Activated CD8-positive, alpha-beta memory T cell treated with anti-CD3 and anti-CD28 coated beads for 4 hours (primary cell): ENCODE results near the gene EDC4.
"Not testable (repeated sequence)": the region's sequence is repeated elsewhere in the genome, so short reads cannot be mapped to it uniquely, and the experiment has no call there.

ENCODE experiments used
- DNase-seq, 2 donors: peaks; one replicate each; pipeline ENCODE4 v3.0.0-alpha.2; 2020; ENCODE audit warnings: low read depth in 2 of 2

The EDC4 gene

DNA sequence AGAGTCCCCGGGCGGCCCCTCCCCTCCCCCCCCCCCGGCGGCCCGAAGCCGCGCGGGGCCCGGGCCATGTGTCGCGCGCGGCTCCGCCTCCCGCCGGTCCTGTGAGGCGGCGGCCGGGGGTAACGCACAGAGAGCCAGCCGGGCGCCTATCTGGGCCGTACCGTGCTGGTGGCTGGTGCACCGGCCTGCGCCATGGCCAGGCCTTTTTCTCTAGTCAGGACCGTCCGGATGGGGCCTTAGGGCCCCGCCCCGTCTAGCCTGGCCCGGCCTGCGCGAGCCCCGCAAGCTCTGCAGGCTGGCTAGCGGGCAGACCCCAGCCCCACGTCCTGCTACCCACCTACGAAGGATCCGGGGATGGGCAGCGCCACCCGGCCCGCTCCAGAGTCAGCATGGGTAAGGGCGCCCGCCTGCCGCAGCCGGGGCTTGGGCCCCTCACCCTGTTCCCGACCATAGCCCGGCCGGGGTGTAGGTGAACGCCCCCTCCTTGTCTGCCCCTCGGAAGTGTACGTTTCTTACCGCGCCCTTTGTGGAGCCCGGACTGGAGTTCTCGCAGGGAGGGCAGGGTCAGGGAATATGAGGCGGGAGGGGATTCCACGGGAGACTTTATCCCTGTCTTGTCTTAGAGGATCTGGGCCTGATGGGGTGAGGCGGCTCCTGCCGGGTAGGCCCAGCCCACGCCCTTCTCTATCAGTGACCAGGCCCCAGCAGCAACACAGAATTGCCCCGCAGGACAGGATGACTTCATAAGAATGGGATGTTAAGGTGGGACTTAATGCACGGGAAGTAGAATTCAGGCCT, 25.6 kb upstream of the EDC4 start, which contains the start of gene CENPT:
CENPT (minus strand) TSS at position 630 of the 798 bp plus-strand sequence. CDS start 13,834 bp downstream, outside the sequence.
- peak in 1 of 2 donors; percentile 10 for DNase-seq

DNA sequence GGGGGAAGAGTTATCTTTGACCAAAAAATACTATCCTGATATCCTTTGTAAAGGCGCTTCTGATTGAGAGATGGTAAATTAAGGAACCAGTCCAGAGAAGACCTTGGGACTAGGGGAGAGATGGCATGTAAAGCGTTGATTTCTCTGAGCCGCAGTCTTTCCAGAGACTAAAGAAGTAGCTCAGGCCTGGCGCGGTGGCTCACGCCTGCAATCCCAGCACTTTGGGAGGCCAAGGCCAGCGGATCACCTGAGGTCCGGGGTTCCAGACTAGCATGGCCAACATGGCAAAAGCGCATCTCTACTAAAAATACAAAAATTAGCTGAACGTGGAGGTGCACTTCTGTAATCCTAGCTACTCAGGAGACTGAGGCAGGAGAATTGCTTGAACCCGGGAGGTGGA, 24.7 kb upstream of the EDC4 start:
- no peak for DNase-seq

DNA sequence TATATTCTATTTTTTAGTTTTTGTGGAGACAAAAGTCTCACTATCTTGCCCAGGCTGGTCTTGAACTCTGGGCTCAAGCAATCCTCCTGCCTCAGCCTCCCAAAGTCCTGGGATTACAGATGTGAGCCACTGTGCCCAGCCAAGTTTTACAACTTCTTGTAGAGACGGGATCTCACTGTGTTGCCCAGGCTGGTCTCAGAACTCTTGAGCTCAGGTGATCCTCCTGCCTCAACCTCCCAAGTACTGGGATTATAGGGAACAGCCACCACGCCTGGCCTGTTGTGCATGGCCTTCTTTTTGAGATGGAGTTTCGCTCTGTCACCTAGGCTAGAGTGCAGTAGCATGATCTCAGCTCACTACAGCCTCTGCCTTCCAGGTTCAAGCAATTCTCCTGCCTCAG, 19.2 kb upstream of the EDC4 start:
- DNase-seq = no peak

DNA sequence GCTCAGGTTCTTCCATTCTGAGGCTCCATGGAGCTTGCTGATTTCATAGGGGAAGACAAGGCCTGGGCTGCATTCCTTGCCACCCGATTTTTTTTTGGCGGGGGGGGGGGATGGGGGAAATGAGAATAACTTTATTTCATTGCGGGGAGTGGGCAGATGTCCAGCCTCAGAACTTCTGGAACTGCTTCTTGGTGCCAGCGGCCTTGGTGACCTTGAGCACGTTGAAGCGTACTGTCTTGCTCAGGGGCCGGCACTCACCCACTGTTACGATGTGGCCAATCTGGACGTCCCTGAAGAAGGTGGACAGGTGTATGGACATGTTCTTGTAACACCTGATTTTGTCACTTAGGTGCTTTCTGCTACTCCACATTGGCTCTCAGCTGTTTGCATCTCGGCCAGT, 17.1 kb upstream of the EDC4 start:
- no peak for DNase-seq

DNA sequence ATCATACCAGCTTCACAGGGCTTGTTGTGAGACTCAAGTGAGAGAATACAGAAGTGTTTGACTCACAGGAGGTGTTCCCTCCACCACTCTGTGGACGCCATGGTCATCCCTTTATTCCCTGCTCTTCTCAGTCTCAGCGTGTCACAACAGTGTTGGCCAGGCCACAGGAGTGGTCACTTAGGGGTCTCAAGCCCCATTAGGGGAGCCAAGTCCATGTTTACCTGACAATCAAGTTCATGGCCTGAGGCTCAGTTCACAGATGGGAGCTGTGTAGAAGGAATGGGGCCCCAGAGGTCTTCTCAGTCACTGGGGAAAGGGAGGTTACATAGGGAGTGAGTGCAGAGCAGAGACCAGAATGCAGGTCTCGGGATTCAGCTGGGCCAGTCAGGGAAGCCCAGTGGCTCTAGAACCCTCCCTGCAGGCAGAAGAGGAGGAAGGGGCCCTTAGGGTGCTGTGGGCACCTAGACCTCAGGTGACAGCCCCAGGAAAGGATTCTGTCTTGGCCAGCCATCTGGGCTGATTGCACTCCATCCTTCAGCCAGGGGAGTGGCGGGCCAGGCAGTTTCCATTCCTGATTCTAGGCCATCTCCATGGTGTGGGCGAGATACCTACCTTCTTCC, 15.8 kb upstream of the EDC4 start:
- DNase-seq = no peak

DNA sequence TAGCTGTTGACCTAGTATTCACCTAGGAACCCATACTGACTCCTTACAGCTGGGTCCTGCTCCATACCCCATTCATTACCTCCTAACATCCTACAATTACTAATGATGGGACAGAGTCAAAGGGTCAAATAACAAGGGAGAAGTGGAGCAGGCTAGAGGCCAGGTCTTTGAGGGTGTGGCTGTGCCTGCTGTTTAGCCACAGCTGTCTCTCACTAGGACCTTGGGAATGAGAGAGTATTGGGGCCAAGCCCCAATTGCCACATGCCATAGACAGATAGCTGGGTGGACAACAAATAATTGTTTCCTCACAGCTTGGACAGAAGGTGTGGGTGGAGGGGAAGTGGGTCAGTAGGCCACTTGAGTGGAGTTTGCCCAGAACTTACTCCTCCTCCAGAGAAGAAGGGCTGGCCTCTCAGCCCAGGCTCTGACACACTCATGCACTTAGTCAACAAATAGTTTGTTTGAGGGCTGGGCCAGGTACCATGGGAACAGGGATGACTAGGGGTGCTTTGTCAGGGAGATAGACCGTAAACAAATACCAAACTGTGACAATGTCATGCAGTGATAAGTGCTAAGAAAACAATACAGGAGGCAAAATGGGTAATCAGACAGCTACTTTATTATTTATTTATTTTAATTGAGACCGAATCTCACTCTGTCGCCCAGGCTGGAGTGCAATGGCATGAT, 15.2 kb upstream of the EDC4 start:
- no peak for DNase-seq

DNA sequence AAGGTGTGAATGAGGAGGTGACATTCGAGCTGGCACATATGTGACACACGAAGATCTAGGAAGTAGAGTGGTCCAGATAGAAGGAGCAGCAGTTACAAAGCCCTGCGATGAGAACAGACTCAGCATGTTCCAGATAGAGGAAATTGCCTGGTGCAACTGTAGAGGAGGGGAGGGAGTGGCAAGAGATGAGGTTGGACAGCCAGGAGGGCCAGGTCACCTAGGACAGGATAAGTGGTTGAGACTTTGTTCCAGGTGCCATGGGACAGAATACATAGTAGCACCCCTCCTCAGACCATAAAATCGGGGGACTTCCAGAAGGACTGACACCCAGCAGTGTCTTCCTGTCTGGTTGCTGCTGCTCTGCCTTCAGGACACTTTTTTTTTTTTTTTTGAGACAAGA, 14.4 kb upstream of the EDC4 start:
- DNase-seq = no peak

DNA sequence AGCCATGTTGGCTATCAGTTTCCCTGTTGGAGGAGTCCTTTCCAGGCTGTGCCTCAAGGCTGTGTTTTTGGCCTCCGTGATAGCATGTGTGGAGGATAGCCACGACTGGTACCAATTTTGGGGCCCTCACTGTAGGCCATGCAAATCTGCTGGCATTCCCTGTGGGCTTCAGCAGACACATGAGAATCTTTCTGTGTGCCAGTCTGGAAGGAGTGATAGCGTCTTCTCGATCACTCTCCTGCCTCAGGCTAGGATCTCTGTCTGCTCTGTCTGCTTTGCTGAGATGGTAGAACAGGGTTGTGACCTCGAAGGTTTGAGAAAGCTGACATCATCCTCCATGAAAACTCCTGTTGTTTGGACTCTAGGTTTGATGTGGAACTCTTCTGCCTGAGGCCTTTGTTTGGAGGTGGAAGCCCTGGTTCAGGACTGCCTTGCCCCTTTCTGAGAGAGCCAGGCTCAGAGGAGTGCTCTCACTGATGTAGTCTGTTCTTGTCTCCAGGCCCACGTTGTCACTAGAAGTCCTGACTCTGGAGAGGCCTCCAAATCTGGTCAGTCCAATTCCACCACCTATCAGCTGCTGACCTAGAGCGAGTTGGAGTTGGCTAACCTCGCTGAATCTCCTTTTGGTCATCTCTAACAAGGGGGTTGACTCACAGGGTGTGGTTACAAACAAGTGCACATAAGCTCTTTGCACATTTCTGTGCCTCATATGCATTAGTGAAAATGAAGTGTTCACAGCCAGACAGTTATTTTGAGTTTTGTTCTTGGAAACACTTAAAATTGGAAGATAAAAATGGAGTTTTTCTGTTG, 12.1 kb upstream of the EDC4 start:
- DNase-seq = no peak

DNA sequence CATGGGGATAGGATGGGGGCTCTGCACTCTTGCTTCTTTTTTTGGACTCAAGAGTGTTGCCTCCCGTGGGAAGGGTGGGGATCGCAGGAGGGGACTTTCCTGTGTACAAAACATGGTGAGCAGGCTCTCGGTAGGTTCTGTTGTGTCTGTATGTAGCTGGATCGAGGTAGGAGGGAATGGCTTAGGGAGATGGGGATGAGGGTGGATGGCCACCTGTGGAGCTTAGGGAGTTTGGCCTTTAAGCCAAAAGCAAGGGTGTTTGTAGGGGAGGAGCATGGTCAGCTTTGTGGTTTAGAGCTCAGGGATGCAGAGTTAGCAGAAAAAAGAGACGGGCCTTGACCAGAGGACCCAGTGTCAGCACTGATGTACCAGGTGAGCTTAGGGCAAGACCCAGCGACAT, 11.0 kb upstream of the EDC4 start:
- DNase-seq = no peak

DNA sequence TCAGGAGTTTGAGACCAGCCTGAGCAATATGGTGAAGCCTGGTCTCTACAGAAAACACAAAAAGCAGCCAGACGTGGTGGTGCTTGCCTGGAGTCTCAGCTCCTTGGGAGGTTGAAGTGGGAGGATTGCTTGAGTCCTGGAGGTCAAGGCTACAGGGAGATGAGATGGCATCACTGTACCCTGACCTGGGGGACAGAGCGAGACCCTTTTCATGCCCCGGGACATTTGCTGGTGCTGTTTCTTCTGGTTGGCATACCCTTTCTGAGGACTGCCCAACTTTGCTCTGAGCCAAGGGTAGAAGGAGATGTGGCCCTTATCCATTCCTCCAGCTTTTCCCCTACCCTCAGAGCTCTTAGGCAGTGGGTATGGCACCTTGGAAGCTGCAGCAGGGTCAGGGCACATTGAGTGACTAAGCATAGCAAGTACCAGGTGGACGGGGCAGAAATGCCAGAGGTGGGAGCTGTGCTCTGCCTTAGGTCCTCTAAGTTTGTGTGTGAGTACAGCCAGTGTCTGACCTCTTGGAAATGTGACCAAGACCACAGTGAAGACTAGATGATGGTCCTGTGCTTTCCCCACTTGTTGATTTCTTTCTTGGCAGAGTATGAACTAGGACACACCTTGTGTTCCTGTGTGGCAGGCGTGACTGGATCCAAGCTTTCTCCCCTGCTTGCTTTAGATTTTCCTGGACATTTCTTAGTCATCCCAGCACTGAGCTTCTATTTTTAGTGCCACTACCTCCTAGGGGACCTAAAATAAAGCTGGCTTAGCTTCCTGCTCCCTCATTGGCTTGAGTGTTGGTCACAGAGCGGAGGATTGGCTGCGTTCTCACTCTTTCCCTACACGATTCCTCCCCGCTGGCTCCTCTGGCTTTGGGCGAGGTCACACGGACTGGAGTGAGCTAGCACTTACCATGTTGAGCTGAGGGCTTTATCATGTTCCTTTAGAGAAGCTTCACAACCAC, 9.9 kb upstream of the EDC4 start:
- no peak for DNase-seq

DNA sequence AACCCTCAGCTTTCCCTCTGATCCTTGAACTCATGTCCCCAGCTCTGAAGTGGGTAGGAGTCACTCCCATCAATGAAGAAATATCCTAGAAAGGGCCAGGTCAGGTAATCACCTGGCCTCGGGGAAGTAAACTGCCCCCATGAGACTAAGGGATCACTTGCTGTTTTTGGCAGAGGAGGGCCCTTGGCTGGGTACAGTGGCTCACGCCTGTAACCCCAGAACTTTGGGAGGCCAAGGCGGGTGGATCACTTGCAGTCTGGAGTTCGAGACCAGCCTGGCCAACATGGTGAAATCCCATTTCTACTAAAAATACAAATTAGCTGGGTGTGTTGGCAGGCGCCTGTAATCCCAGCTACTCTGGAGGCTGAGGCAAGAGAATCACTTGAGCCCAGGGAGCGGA, 8.8 kb upstream of the EDC4 start:
- DNase-seq = not testable (repeated sequence)

DNA sequence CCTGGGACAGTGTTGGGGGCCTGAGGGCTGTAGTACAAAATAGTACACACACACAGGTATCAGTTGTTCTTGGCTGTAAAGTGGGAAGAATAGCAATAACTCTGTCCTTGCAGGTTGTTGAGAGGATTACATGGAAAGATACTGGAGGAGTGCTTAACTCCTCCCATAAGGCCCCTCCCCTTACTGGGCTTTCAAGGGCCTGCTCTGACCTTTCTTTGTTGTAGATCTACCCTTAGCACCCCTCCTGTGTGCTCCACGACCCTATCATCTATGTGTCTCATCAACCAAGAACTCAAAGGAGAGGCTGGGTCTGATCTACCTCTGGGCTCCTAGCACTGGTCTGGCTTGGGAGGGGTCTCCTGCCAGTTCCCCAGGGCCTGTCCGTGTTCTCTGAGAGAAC, 8.3 kb upstream of the EDC4 start:
- DNase-seq = no peak

DNA sequence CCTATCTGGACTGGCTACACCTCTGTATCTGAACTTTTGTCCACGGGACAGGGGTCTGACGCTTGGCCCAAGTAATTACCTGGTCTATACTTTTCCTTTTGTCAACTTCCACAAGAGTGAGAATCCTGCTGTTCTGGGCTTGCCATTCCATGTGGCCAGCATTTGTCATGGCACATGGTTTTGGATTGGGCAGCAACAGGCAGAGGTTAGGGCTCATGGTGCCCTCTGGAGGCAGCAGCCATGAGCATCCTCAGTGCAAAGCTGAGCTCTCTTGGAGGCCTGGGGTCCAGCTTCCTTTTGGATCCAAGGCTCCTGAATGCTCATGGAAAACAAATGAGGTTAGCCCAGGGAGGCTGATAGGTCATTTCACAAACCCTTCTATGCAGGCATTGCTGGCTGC, 7.5 kb upstream of the EDC4 start:
- DNase-seq = no peak

DNA sequence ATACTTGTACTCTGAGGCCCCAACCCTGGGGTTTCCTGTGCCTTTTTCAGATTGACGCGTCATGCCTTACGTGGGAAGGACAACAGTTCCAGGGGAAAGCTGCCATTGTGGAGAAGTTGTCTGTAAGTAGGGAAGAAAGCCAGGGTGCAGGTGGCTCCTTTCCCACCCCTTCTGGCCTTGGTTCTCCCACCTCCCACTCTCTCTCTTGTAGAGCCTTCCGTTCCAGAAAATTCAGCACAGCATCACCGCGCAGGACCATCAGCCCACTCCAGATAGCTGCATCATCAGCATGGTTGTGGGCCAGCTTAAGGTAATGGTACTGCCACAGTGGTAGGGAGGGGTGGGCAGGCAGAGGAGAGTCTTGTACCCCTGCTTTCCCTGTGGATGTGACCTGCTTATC, 4.6 kb upstream of the EDC4 start:
- DNase-seq = no peak

DNA sequence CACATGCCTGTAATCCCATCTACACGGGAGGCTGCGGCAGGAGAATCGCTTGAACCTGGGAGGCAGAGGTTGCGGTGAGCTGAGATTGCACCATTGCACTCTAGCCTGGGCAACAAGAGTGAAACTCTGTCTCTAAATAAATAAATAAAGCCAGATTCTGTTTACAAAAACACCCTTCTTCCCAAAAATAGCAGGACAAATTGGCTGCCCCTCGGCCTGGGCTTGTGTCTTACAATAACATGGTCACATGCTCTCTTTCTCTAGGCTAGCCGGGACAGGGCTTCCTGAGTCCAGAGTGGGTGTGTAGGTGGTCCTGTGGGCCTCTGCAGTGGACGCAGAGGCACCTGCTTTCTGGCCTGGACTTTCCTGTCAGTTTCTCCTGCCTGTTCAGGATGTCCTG, 3.2 kb upstream of the EDC4 start:
- DNase-seq = no peak

DNA sequence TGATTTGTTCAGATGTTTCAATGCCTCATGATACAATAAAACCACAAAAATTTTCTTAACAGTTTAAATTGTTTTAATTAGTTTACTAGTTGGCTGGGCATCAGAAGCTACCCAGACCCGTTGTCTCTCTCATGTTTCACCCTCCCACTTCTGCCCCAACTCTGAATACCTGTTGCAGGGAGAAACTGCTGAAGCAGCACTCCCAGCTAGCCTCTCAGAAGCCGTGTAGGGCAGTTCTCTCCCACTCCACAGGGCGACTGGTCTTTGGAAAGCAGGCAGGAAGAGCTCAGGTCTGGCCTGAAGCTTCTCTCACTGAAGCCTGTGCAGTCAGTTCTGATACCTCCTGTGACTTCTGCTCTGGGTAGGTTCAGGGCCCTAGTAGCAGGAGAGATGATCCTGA, 1.6 kb upstream of the EDC4 start:
- DNase-seq = no peak

DNA sequence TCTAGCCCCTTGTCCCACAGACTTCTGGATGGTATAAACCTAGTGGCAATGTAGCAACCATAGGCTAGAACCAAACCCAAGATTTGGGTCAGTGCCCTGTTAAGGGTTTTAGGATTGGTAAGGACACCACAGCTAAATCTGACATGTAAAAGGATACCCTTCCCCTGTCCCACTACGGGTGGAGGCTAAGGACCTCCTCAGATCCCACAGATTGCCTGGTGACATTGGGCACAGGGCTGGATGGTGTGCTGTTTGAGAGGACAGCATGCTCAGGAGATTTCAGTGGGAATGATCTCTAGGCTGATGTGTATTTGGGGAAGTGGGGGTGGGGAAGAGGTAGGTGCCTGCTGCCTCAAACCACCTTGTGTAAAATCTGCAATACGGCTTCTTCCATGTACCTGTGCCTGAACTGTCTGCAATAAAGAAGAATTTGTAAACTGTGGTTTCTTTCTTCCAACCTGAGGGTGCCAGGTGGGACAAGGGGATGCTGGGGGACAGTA, 671 bp upstream of the EDC4 start:
- DNase-seq = no peak

DNA sequence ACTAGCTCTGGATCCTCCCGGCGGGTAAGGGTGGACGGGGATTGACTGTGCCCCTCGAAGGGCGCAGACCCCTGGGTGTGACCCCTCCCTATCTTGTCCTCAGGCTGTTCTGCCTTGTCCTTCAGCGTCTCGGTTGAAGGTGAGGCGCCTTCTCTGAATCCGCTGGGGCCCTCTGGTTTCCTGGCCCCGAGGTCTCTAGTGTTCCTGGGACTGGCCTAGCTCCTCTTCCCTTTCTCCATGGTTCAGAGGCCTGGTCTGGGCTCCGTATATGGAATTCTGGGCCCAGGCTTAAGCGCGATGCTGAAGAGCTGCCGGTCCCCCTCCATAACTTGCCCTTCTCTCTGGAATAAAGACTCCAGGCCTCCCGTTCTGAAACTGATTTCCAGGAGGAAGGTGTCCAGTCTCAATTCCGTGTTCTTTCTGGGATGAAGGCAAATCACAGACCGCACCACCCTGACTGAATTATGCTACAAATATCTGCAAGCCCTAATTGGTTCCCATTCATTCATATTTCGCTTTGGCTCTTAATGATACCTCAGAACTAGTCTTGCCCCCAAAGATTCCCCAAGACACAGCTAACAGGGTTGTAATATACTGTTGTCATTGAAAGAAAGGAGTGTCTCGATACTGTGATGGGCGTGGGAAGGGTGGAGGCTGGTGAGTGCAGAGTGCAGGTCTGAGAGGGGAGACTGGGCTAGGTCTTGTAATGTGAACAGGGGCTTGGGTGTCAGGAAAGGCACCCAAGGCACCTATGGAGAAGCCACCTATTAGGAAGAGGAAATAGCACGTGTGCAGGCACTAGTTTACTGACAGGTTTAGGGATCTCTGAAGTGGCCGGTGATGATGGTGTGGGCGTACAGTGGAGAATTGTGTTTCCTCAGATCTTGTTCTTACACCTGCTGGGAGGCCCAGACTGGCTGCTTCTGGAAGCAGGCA, 851 bp downstream of the EDC4 start:
- DNase-seq = no peak

DNA sequence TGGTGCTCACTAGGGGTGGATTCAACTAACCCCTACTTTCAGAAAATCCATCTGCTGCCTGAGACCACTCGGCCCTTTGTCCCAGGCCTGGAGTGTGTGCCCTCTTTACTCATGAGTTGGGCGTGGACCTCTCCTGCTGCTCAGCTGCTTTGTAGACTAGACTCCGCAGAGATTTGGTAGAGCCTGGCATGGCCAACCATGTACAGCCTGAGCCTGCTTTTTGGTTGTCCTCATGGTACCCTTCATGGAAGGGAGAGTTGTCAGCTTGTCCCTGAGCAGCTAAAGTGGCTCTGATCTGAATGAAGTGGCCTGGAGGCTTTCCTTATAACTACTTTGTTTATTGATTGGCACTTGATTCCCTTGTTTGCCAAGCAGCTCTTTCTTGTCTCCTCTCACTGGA, 1.5 kb downstream of the EDC4 start:
- no peak for DNase-seq

DNA sequence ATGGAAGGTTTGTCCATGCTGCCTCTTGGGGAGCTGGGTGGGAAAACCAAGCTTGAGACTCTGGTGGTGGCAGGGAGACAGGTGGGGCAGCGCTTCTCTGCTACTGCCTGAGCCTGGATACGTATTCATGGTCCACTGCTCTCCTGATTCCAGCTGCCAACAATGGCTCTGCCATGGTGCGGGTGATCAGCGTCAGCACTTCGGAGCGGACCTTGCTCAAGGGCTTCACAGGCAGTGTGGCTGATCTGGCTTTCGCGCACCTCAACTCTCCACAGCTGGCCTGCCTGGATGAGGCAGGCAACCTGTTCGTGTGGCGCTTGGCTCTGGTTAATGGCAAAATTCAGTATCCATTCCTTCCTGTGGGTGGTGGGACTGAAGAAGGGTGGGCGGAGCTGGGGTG, 4.2 kb downstream of the EDC4 start:
- no peak for DNase-seq
